ENCODE data around the gene C19orf44.

GRCh38 chr19:16527971-16528521, 31.9 kb downstream of the C19orf44 start:
- no peak for TF ChIP-seq CTCF (IDR thresholded peaks at IDR 0.05)
- no peak for TF ChIP-seq POLR2A (IDR thresholded peaks at IDR 0.05)

All from vagina (tissue), 2 donors.